ENCODE measurements around the gene LIPT2. TPM values are rescaled to one million over a fixed set of nuclear protein-coding genes. Genes with fewer than 3 reads are reported as not detected.

The LIPT2 gene
- total RNA-seq, 1 experiment from 2014 or later = 5.8 TPM

- Histone ChIP-seq H3K79me2 (ENCODE audit: low read depth) (no peaks in the 10 kb centered on the region), H3K9me3 (ENCODE audit: insufficient read depth, low read depth) (no peaks in the 10 kb centered on the region), H3K9me2 (ENCODE audit: insufficient read depth) (no peaks in the 10 kb centered on the region), H3K27ac (no peak overlapping the region), H3K36me3 (ENCODE audit: low read depth) (no peaks in the 10 kb centered on the region), H3K4me2 (no peak overlapping the region), H3F3A (ENCODE audit: insufficient read depth, low read depth) (no peaks in the 10 kb centered on the region), H3K4me3 (no peak overlapping the region), H3K4me1 (replicated peaks; ENCODE audit: insufficient read depth) (no peaks in the 10 kb centered on the region), H2AFZ (no peak overlapping the region), H4K20me1 (ENCODE audit: insufficient read depth) (no peaks in the 10 kb centered on the region), H3K27me3 (ENCODE audit: insufficient read depth, low read depth) (no peaks in the 10 kb centered on the region)
- intact Hi-C loops (cut with micrococcal nuclease; ENCODE audit: unreplicated experiment) = loop anchor here (1.0 to 2.0 kb wide), 3 partner anchors 138 to 485 kb away; partner anchors contain the start of gene P4HA3
- TF ChIP-seq CTCF (conservative IDR thresholded peaks at IDR 0.05) = peak; percentile 92
- no peak for TF ChIP-seq EZH2 (IDR thresholded peaks at IDR 0.05; ENCODE audit: low read depth)
- peak; percentile 43 to 52 for DNase-seq
- POLR2A ChIA-PET (ENCODE audit: unreplicated experiment) = interaction anchor here (0.6 kb wide), 2 partner anchors 44 to 194 kb away, joined by 3 to 4 read pairs; no protein-coding TSS in a partner anchor
- CTCF ChIA-PET = interaction anchor here (0.6 to 6.2 kb wide), 18 partner anchors 10 to 479 kb away, joined by 3 to 80 read pairs (median 3); partner anchors contain the start of gene LIPT2
- BruUV-seq (replicated peaks) = no TSS peak
Measured at GRCh38 chr11:74449369-74449931, 44.1 kb downstream of the LIPT2 start.

GRCh38 chr11:74447720-74448119 lies 45.8 kb downstream of the LIPT2 start:
- Histone ChIP-seq H3K9me3 (ENCODE audit: insufficient read depth, low read depth) (no peaks in the 10 kb centered on the region), H3K36me3 (ENCODE audit: low read depth) (no peaks in the 10 kb centered on the region), H3F3A (ENCODE audit: insufficient read depth, low read depth) (no peaks in the 10 kb centered on the region), H3K79me2 (ENCODE audit: low read depth) (no peaks in the 10 kb centered on the region), H3K9me2 (ENCODE audit: insufficient read depth) (no peaks in the 10 kb centered on the region), H3K4me3 (no peak overlapping the region), H3K27ac (no peak overlapping the region), H4K20me1 (ENCODE audit: insufficient read depth) (no peaks in the 10 kb centered on the region), H3K4me1 (replicated peaks; ENCODE audit: insufficient read depth) (peaks cover 3% of the 10 kb centered on the region; the same call in 1 of the 2 replicates), H3K4me2 (no peak overlapping the region), H2AFZ (no peak overlapping the region), H3K27me3 (ENCODE audit: insufficient read depth, low read depth) (no peaks in the 10 kb centered on the region)
- CTCF ChIA-PET = interaction anchor here (0.6 kb wide), 1 partner anchor 192 kb away, joined by 3 read pairs; no protein-coding TSS in a partner anchor
- no TSS peak for BruUV-seq (replicated peaks)
- TF ChIP-seq CTCF (conservative IDR thresholded peaks at IDR 0.05) = no peak
- TF ChIP-seq EZH2 (IDR thresholded peaks at IDR 0.05; ENCODE audit: low read depth) = no peak
- intact Hi-C loops (cut with micrococcal nuclease; ENCODE audit: unreplicated experiment) = loop anchor here (2.0 kb wide), 1 partner anchor 483 kb away; no protein-coding TSS in a partner anchor
- DNase-seq = peak in 1 of 2 experiments; percentile 20
- POLR2A ChIA-PET (ENCODE audit: unreplicated experiment) = no interaction called here

- BruUV-seq (replicated peaks) = no TSS peak
- intact Hi-C loops (cut with micrococcal nuclease; ENCODE audit: unreplicated experiment) = no loop called here
- DNase-seq = peak in 1 of 2 experiments; percentile 10
- TF ChIP-seq EZH2 (IDR thresholded peaks at IDR 0.05; ENCODE audit: low read depth) (no peak), CTCF (conservative IDR thresholded peaks at IDR 0.05) (no peak)
- Histone ChIP-seq H4K20me1 (ENCODE audit: insufficient read depth) (no peaks in the 10 kb centered on the region), H3K27me3 (ENCODE audit: insufficient read depth, low read depth) (no peaks in the 10 kb centered on the region), H3K27ac (no peak overlapping the region), H2AFZ (no peak overlapping the region), H3K9me3 (ENCODE audit: insufficient read depth, low read depth) (no peaks in the 10 kb centered on the region), H3K4me2 (no peak overlapping the region), H3K79me2 (ENCODE audit: low read depth) (no peaks in the 10 kb centered on the region), H3K4me3 (no peak overlapping the region), H3K4me1 (replicated peaks; ENCODE audit: insufficient read depth) (peaks cover 7% of the 10 kb centered on the region; the same call in 1 of the 2 replicates), H3K36me3 (ENCODE audit: low read depth) (no peaks in the 10 kb centered on the region), H3K9me2 (ENCODE audit: insufficient read depth) (no peaks in the 10 kb centered on the region), H3F3A (ENCODE audit: insufficient read depth, low read depth) (no peaks in the 10 kb centered on the region)
- ChIA-PET POLR2A (ENCODE audit: unreplicated experiment) (no interaction called here), CTCF (no interaction called here)
Measured at GRCh38 chr11:74446532-74446938, 47.0 kb downstream of the LIPT2 start.
